Epithelial cell of esophagus (primary cell): ENCODE measurements around the gene BBC3.

Experiments
- DNase-seq: peaks from one replicate; pipeline ENCODE4 v3.0.0; 2010; ENCODE audit warnings: low read depth
- H3K4me3 ChIP-seq: 2 replicates; pipeline ENCODE4 v1.5.1; 2011; ENCODE audit warnings: mild to moderate bottlenecking, low read length, control low read depth
- CTCF ChIP-seq: IDR thresholded peaks from 2 replicates; pipeline ENCODE4 v1.5.1; 2011; ENCODE audit warnings: low read depth, mild to moderate bottlenecking, low read length, control low read depth, inconsistent platforms; ENCODE audit not compliant: insufficient read depth; ENCODE audit errors: missing control alignments

Gene BBC3

GRCh38 chr19:47209319-47210179, 21.4 kb downstream of the BBC3 start:
- no peak for TF ChIP-seq CTCF
- H3K4me3 ChIP-seq, result no peak overlapping the region
- no peak for DNase-seq

- DNase-seq, result no peak
- H3K4me3 ChIP-seq, result no peak overlapping the region
- TF ChIP-seq CTCF, result no peak
Measured at GRCh38 chr19:47203254-47203653, 27.7 kb downstream of the BBC3 start.

GRCh38 chr19:47200530-47200929, 30.5 kb downstream of the BBC3 start:
- H3K4me3 ChIP-seq, result no peak overlapping the region
- TF ChIP-seq CTCF, result no peak
- no peak for DNase-seq

GRCh38 chr19:47197141-47197540, 33.9 kb downstream of the BBC3 start:
- DNase-seq, result peak; percentile 68
- H3K4me3 ChIP-seq, result no peak overlapping the region
- no peak for TF ChIP-seq CTCF

GRCh38 chr19:47195434-47195833, 35.6 kb downstream of the BBC3 start:
- DNase-seq, result no peak
- TF ChIP-seq CTCF, result no peak
- H3K4me3 ChIP-seq, result no peak overlapping the region

- no peak overlapping the region for H3K4me3 ChIP-seq
- TF ChIP-seq CTCF, result no peak
- peak; percentile 16 for DNase-seq
Measured at GRCh38 chr19:47190167-47190727, 40.8 kb downstream of the BBC3 start.
